Esophagus (tissue), 2 donors: ENCODE results near the gene PCDHGC5. TPM values are rescaled to one million over a fixed set of nuclear protein-coding genes. Genes with fewer than 3 reads are reported as not detected.

Experiments used
- H3K27ac ChIP-seq, 2 donors: one replicate each; pipeline ENCODE4 v1.5.1; 2013; ENCODE audit warnings: low read depth in 2 of 2, mild to moderate bottlenecking in 2 of 2, inconsistent platforms in 1 of 2, low read length in 1 of 2, moderate library complexity in 1 of 2
- H3K27me3 ChIP-seq, 2 donors: one replicate each; pipeline ENCODE4 v1.6.1; 2013; ENCODE audit warnings: low read length in 2 of 2, control low read depth in 1 of 2, mild to moderate bottlenecking in 1 of 2; ENCODE audit not compliant: insufficient read depth in 2 of 2, control insufficient read depth in 1 of 2
- H3K36me3 ChIP-seq, 2 donors: one replicate each; pipeline ENCODE4 v1.6.1; 2013; ENCODE audit warnings: low read length in 1 of 2; ENCODE audit not compliant: control insufficient read depth in 2 of 2, insufficient read depth in 2 of 2
- H3K4me1 ChIP-seq, 2 donors: one replicate each; pipeline ENCODE4 v1.6.1; 2013; ENCODE audit warnings: low read length in 1 of 2; ENCODE audit not compliant: control insufficient read depth in 2 of 2, insufficient read depth in 2 of 2
- H3K4me3 ChIP-seq, 2 donors: one replicate each; pipeline ENCODE4 v1.5.1; 2013; ENCODE audit warnings: low read length in 2 of 2, mild to moderate bottlenecking in 2 of 2, low read depth in 1 of 2, moderate library complexity in 1 of 2
- H3K9me3 ChIP-seq, 2 donors: one replicate each; pipeline ENCODE4 v1.6.1; 2013; ENCODE audit warnings: mild to moderate bottlenecking in 2 of 2, low read depth in 1 of 2, low read length in 1 of 2, moderate library complexity in 1 of 2; ENCODE audit not compliant: control insufficient read depth in 2 of 2, insufficient read depth in 1 of 2
- WGBS, 2 donors: extraction: QIAGEN DNeasy Blood & Tissue Kit; methylation state at CpG; one replicate each; pipeline ENCODE4 v1.1.7; 2013; 5-methylcytosine and 5-hydroxymethylcytosine counted together
- polyA plus RNA-seq, 2 donors: library from polyadenylated mRNA; stranded (reverse); fragments of 200-250 nt; gene quantifications; one replicate each; pipeline ENCODE4 v1.2.3, GENCODE V29; 2013
- donor health status: healthy with polysubstance abuse.
- donor health status: Bipolar disorder and iron deficiency.

Gene PCDHGC5
- polyA plus RNA-seq, 2 donors = 0.05 to 0.43 TPM

GRCh38 chr5:141477815-141478214 lies 11.1 kb upstream of the PCDHGC5 start:
- peak overlapping the region in 1 of 2 donors; percentile 82 for H3K4me3 ChIP-seq
- H3K9me3 ChIP-seq = peaks cover 0 to 3% of the 10 kb centered on the region in 2 donors
- no peaks in the 10 kb centered on the region for H3K36me3 ChIP-seq
- 50 to 53% methylated on average over 13 of the region's 13 CpGs for WGBS, 2 donors
- H3K4me1 ChIP-seq = peaks cover 13 to 14% of the 10 kb centered on the region in 2 donors
- no peak overlapping the region for H3K27ac ChIP-seq
- no peaks in the 10 kb centered on the region for H3K27me3 ChIP-seq

DNA sequence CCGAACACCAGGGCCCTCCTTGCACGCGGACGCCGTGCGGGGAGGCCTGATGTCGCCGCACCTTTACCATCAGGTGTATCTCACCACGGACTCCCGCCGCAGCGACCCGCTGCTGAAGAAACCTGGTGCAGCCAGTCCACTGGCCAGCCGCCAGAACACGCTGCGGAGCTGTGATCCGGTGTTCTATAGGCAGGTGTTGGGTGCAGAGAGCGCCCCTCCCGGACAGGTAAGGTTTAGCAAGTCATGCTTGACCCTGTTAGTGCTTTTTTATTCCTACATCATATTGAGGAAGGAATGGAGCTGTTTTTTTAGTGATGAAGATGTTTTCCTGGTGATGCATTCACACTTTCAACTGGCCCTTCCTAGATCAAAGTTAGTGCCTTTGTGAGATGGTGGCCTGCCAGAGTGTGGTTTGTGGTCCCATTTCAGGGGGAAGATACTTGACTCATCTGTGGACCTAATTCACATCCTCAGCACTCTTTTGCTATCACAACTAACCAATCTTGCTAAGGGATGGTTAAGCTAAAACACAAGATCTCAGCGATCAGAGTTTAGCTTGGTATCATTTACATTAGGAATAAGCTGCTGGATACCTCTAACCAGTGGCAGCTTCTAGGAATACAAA lies 10.4 kb upstream of the PCDHGC5 start:
- Histone ChIP-seq H3K27me3 (no peaks in the 10 kb centered on the region), H3K4me3 (peak overlapping the region; percentile 15 to 82), H3K4me1 (peaks cover 13 to 14% of the 10 kb centered on the region in 2 donors), H3K36me3 (no peaks in the 10 kb centered on the region), H3K27ac (no peak overlapping the region), H3K9me3 (peaks cover 0 to 3% of the 10 kb centered on the region in 2 donors)
- 16 to 22% methylated on average over 20 of the region's 20 CpGs for WGBS, 2 donors

- H3K4me3 ChIP-seq = no peak overlapping the region
- H3K27me3 ChIP-seq = no peaks in the 10 kb centered on the region
- peaks cover 13 to 18% of the 10 kb centered on the region in 2 donors for H3K4me1 ChIP-seq
Observed at GRCh38 chr5:141479776-141480175, 9.1 kb upstream of the PCDHGC5 start.

DNA sequence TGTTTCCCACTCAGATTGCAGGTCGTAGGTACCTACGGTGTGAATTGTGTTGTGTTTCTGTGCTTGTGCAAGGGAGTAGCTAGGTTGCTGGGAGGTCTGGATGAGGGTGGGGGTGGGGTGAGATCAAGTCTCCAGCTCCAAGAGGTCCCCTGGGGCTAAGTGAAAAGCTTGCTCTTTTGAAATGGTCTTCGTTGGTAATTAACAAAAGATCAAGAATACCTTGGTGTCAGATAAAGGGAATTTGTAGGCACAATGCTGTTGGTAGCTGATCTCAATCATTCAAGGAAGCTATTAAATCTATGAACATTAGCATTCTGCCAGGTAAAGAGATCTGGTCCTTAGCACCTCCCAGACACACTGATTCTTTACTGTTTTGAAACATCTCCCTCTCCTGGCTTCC lies 5.0 kb upstream of the PCDHGC5 start:
- Histone ChIP-seq H3K27ac (no peak overlapping the region), H3K9me3 (peaks cover 0 to 2% of the 10 kb centered on the region in 2 donors), H3K27me3 (no peaks in the 10 kb centered on the region), H3K36me3 (peaks cover 0 to 7% of the 10 kb centered on the region in 2 donors), H3K4me1 (peaks cover 2 to 5% of the 10 kb centered on the region in 2 donors), H3K4me3 (no peak overlapping the region)
- WGBS, 2 donors = 53 to 58% methylated on average over 3 of the region's 3 CpGs

More at GRCh38 chr5:141479776-141480175, 9.1 kb upstream of the PCDHGC5 start:
- H3K9me3 ChIP-seq = peaks cover 0 to 3% of the 10 kb centered on the region in 2 donors
- no peaks in the 10 kb centered on the region for H3K36me3 ChIP-seq
- H3K27ac ChIP-seq = no peak overlapping the region

DNA sequence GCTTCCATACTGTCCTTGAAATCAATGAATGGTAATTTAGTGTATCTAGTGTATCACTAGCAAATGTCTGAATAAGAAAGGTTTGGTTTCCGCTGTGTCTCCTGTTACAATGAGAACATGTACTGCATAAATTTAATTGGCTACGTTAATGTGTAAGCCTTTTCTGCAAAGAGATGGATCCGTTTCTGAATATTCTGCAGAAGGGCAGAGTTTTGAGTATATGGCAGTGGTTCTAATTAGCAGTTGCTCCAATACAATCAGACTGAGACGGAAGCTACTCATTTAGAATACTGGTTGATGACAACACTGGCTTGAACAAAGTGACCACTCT lies 4.6 kb upstream of the PCDHGC5 start:
- WGBS, 2 donors = 19 to 21% methylated on average over 4 of the region's 4 CpGs
- peak overlapping the region in 1 of 2 donors; percentile 40 for H3K4me3 ChIP-seq
- H3K36me3 ChIP-seq = peaks cover 0 to 7% of the 10 kb centered on the region in 2 donors
- peaks cover 0 to 2% of the 10 kb centered on the region in 2 donors for H3K9me3 ChIP-seq
- H3K4me1 ChIP-seq = peaks cover 2 to 5% of the 10 kb centered on the region in 2 donors
- H3K27ac ChIP-seq = no peak overlapping the region
- H3K27me3 ChIP-seq = no peaks in the 10 kb centered on the region

- no peaks in the 10 kb centered on the region for H3K27me3 ChIP-seq
- 7 to 8% methylated on average over 39 of the region's 39 CpGs for WGBS, 2 donors
- H3K27ac ChIP-seq = no peak within 1 kb of the TSS
- H3K36me3 ChIP-seq = peaks cover 0 to 7% of the 10 kb centered on the region in 2 donors
- H3K4me3 ChIP-seq = peak within 1 kb of the TSS; percentile 40
- H3K4me1 ChIP-seq = peaks cover 2 to 5% of the 10 kb centered on the region in 2 donors
- peaks cover 0 to 2% of the 10 kb centered on the region in 2 donors for H3K9me3 ChIP-seq
Observed at GRCh38 chr5:141484641-141485311, 4.1 kb upstream of the PCDHGC5 start, which contains the start of gene PCDHGC4. Gene PCDHGC4 (plus strand): TSS chr5:141485030. CDS start chr5:141485174, 144 bp downstream.

GRCh38 chr5:141485321-141486055 lies 3.4 kb upstream of the PCDHGC5 start:
- Histone ChIP-seq H3K9me3 (peaks cover 0 to 2% of the 10 kb centered on the region in 2 donors), H3K4me1 (peaks cover 2 to 5% of the 10 kb centered on the region in 2 donors), H3K4me3 (peak overlapping the region; percentile 40), H3K27me3 (no peaks in the 10 kb centered on the region), H3K27ac (no peak overlapping the region), H3K36me3 (peaks cover 0 to 11% of the 10 kb centered on the region in 2 donors)
- WGBS, 2 donors = 53 to 56% methylated on average over 38 of the region's 38 CpGs

GRCh38 chr5:141486091-141486490 lies 2.8 kb upstream of the PCDHGC5 start:
- H3K27me3 ChIP-seq = no peaks in the 10 kb centered on the region
- H3K27ac ChIP-seq = no peak overlapping the region
- H3K4me1 ChIP-seq = peaks cover 2 to 5% of the 10 kb centered on the region in 2 donors
- no peak overlapping the region for H3K4me3 ChIP-seq
- 89 to 92% methylated on average over 9 of the region's 9 CpGs for WGBS, 2 donors
- peaks cover 0 to 2% of the 10 kb centered on the region in 2 donors for H3K9me3 ChIP-seq
- peaks cover 0 to 15% of the 10 kb centered on the region in 2 donors for H3K36me3 ChIP-seq

DNA sequence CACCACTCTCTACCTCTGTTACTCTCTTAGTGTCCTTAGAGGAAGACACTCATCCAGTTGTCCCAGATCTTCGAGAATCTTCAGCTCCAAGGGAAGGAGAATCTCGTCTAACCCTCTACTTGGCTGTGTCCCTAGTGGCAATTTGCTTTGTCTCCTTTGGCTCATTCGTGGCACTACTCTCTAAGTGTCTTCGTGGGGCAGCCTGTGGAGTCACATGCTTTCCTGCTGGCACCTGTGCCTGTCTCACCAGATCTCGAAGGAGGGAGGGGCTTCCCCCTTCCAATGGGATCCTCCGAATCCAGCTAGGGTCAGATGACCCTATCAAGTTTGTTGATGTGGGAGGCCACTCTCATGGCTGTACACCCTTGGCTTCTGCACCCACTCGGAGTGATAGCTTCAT lies 1.8 kb upstream of the PCDHGC5 start:
- Histone ChIP-seq H3K4me1 (peaks cover 2 to 5% of the 10 kb centered on the region in 2 donors), H3K27me3 (no peaks in the 10 kb centered on the region), H3K36me3 (peaks cover 0 to 18% of the 10 kb centered on the region in 2 donors), H3K4me3 (no peak overlapping the region), H3K9me3 (peaks cover 0 to 2% of the 10 kb centered on the region in 2 donors), H3K27ac (no peak overlapping the region)
- 89% methylated on average over 7 of the region's 7 CpGs for WGBS, 2 donors
